Measurements from ENCODE around the gene ATXN10. TPM values are rescaled to one million over a fixed set of nuclear protein-coding genes. Genes with fewer than 3 reads are reported as not detected.
A peak's percentile ranks its signal among the peaks of the same experiment; 100 is the strongest.
"Not testable (repeated sequence)": the region's sequence is repeated elsewhere in the genome, so short reads cannot be mapped to it uniquely, and the experiment has no call there.

ATXN10 gene
- total RNA-seq, 4 donors from 2014 or later, result 28.4 to 184 (median 66.3) TPM

- Histone ChIP-seq H3K4me3 (no peak overlapping the region), H3K36me3 (no peaks in the 10 kb centered on the region), H3K27ac (no peak overlapping the region), H3K9me3 (no peaks in the 10 kb centered on the region), H3K4me1 (no peaks in the 10 kb centered on the region), H3K27me3 (no peaks in the 10 kb centered on the region)
- DNase-seq, result no peak
- TF ChIP-seq POLR2A (IDR thresholded peaks at IDR 0.05), result no peak
Observed at GRCh38 chr22:45656577-45656976, 15.1 kb upstream of the ATXN10 start.

- H3K9me3 ChIP-seq, result no peaks in the 10 kb centered on the region
- H3K27ac ChIP-seq, result no peak overlapping the region
- no peaks in the 10 kb centered on the region for H3K27me3 ChIP-seq
- no peak for DNase-seq
- no peak overlapping the region for H3K4me3 ChIP-seq
- no peaks in the 10 kb centered on the region for H3K4me1 ChIP-seq
- TF ChIP-seq CTCF (IDR thresholded peaks at IDR 0.05) (no peak), POLR2A (IDR thresholded peaks at IDR 0.05) (no peak)
- no peaks in the 10 kb centered on the region for H3K36me3 ChIP-seq
Observed at GRCh38 chr22:45657701-45658100, 13.9 kb upstream of the ATXN10 start.

GRCh38 chr22:45664136-45664646 is 7.4 kb upstream of the ATXN10 start:
- Histone ChIP-seq H3K4me1 (no peaks in the 10 kb centered on the region), H3K27ac (no peak overlapping the region), H3K36me3 (no peaks in the 10 kb centered on the region), H3K27me3 (no peaks in the 10 kb centered on the region), H3K4me3 (no peak overlapping the region), H3K9me3 (no peaks in the 10 kb centered on the region)
- TF ChIP-seq POLR2A (IDR thresholded peaks at IDR 0.05), result no peak
- DNase-seq, result no peak

- H3K27ac ChIP-seq, result no peak overlapping the region
- no peak overlapping the region for H3K4me3 ChIP-seq
- DNase-seq, result no peak
- peaks cover 0 to 6% (median 2%) of the 10 kb centered on the region in 4 donors for H3K4me1 ChIP-seq
- H3K36me3 ChIP-seq, result no peaks in the 10 kb centered on the region
- TF ChIP-seq CTCF (IDR thresholded peaks at IDR 0.05) (no peak), POLR2A (IDR thresholded peaks at IDR 0.05) (no peak)
- H3K9me3 ChIP-seq, result no peaks in the 10 kb centered on the region
- no peaks in the 10 kb centered on the region for H3K27me3 ChIP-seq
Observed at GRCh38 chr22:45667486-45667885, 4.1 kb upstream of the ATXN10 start.

- not testable (repeated sequence) for DNase-seq, H3K9me3 ChIP-seq, H3K36me3 ChIP-seq, H3K27me3 ChIP-seq, H3K4me3 ChIP-seq, H3K27ac ChIP-seq
- H3K4me1 ChIP-seq, result peaks cover 4 to 17% (median 7%) of the 10 kb centered on the region in 4 donors
Observed at GRCh38 chr22:45670363-45670762, 1.3 kb upstream of the ATXN10 start.

- peak overlapping the region; percentile 68 to 93 (median 86) for H3K4me3 ChIP-seq
- no peaks in the 10 kb centered on the region for H3K27me3 ChIP-seq
- no peaks in the 10 kb centered on the region for H3K36me3 ChIP-seq
- H3K27ac ChIP-seq, result peak overlapping the region; percentile 72 to 80 (median 74)
- H3K9me3 ChIP-seq, result no peaks in the 10 kb centered on the region
- TF ChIP-seq CTCF (IDR thresholded peaks at IDR 0.05) (no peak), POLR2A (IDR thresholded peaks at IDR 0.05) (no peak)
- H3K4me1 ChIP-seq, result peaks cover 4 to 17% (median 7%) of the 10 kb centered on the region in 4 donors
- DNase-seq, result no peak
Observed at GRCh38 chr22:45670981-45671782, 452 bp upstream of the ATXN10 start.
